HG02852 (cell line): ENCODE measurements around the gene TMX4.
"Not testable (repeated sequence)": the region's sequence is repeated elsewhere in the genome, so short reads cannot be mapped to it uniquely, and the experiment has no call there.

Experiments
- ATAC-seq: cut with Tn5 transposase; IDR thresholded peaks from one replicate; pipeline ENCODE4 v1.9.1; 2021; ENCODE audit warnings: mild to moderate bottlenecking, moderate library complexity; ENCODE audit not compliant: unreplicated experiment

TMX4 gene, protein sequence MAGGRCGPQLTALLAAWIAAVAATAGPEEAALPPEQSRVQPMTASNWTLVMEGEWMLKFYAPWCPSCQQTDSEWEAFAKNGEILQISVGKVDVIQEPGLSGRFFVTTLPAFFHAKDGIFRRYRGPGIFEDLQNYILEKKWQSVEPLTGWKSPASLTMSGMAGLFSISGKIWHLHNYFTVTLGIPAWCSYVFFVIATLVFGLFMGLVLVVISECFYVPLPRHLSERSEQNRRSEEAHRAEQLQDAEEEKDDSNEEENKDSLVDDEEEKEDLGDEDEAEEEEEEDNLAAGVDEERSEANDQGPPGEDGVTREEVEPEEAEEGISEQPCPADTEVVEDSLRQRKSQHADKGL

DNA sequence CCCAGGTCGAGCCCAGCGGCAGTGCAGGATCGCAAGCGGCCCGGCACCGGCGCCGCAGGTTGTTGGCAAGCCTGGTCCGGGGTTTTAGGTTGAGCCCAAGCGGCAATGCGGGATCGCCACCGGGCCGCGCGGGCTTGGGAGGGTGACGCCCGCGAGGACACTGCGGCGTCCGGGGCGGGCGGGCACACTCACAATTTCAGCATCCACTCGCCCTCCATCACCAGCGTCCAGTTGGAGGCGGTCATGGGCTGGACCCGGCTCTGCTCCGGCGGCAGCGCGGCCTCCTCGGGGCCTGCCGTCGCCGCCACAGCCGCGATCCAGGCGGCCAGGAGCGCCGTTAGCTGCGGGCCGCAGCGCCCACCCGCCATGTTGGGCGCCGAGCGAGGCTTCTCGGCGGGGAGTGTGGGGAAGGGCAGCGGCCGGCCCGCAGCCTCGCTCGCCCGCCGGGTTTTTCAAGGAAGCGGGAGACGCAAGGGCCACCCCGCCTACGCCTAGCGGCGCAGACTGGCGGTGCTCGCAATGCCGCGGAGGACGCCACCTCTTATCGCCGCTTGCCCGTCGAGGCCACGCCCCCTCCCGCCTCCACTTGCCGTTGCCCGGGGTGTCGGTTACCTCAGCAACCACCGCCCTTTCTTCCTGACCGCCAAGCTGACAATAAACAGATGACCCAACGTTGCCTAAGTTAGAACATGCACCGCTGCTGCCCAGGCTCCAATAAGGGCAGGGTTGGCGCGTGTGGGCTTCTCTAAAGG lies at the start of gene TMX4:
Gene TMX4 (minus strand): TSS at position 516 of the 752 bp plus-strand sequence. CDS start 148 bp downstream, at position 368.
- peak; percentile 90 for ATAC-seq

GRCh38 chr20:8067082-8067481 lies 47.5 kb upstream of the TMX4 start:
- ATAC-seq = no peak

DNA sequence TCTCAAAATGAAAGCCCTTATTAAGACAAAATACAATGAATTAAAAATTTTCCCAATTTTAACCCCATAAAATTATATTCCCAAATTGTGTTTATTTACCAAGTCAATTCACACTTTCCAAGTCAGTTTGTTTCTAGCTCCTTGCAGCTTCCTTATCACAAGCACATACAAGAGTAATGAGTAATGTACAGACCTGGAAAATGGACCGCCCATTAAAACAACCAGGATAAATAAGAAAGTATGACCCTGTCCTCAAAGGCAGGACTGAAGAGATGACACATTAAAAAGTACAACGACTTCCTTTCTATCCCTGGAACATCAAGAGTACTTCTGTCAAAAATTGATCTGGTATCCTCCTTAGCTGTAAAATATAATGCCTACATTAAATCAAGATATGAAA lies 47.1 kb upstream of the TMX4 start:
- no peak for ATAC-seq

GRCh38 chr20:8065691-8066090 lies 46.1 kb upstream of the TMX4 start:
- ATAC-seq = no peak

GRCh38 chr20:8062756-8063155 lies 43.2 kb upstream of the TMX4 start:
- no peak for ATAC-seq

DNA sequence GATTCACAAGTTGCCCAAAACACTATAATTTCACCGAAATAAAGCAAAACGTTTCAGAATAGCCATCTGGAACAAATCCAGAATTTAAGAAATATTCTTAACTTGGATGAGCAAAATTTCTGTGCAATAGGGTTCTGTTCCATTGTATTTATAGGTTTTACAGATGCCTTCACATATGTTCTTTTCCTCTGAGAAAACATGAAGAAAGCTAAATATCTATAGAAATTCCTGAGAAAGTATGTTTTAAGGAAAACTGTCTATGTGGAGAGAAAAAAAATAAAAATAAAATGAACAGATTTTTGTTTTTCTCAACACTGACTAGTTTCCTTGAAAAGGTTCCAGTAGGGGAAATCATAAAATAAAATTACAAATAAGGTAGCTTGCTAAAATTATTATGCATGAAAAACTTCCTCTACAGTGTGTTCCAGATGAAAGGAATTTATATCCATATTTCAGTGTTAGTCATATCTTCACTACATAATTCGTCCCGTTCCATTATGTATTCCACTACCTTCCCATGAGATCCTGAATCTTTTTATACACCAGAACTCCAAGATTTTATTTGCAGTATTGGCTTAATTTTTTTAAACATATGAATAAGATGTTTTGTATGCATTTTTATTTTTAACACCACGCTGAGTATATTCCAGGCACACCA lies 42.4 kb upstream of the TMX4 start:
- no peak for ATAC-seq

GRCh38 chr20:8060977-8061376 lies 41.4 kb upstream of the TMX4 start:
- no peak for ATAC-seq

DNA sequence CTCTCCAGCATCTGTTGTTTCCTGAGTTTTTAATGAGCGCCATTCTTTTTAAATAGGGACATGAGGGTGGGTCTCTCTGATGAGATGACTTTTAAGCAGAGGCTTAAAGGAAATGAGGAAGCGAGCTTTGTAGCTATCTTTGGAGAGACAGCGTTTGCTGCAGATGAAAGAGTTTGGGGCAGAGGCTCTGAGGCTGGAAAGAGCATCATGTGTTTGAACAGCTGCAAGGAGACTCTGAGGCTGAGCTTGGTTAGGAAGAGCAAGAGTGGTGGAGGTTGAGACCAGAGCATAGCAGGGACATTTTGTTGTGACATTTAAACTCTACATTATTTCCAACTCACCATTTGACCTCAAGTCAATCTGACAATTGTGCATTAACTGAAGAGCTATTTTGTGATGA lies 38.3 kb upstream of the TMX4 start:
- ATAC-seq = no peak

- no peak for ATAC-seq
Observed at GRCh38 chr20:8055096-8055495, 35.5 kb upstream of the TMX4 start.

GRCh38 chr20:8050157-8050837 lies 30.7 kb upstream of the TMX4 start:
- no peak for ATAC-seq

DNA sequence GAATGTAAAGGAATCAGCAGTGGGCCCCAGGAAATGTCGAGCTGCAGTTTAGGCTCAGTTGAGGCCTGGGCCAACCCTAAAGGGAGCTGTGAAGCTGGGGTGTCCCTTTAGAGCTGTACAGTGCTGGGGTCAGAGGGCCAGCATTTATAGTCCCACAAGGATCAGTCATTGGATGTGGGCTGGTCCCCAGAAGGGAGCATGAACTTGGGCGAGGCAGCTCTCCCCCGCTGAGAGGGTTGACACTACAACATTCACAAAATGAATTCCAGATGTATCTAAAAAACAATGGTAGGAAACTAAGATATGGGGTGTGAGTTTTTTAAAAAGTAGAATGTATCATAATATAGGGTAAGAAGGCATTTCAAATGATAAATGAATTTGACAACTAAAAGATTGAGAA lies 29.7 kb upstream of the TMX4 start:
- ATAC-seq = no peak

GRCh38 chr20:8045946-8046345 lies 26.4 kb upstream of the TMX4 start:
- ATAC-seq = no peak

- ATAC-seq = peak; percentile 80
Observed at GRCh38 chr20:8043687-8044282, 24.2 kb upstream of the TMX4 start.

DNA sequence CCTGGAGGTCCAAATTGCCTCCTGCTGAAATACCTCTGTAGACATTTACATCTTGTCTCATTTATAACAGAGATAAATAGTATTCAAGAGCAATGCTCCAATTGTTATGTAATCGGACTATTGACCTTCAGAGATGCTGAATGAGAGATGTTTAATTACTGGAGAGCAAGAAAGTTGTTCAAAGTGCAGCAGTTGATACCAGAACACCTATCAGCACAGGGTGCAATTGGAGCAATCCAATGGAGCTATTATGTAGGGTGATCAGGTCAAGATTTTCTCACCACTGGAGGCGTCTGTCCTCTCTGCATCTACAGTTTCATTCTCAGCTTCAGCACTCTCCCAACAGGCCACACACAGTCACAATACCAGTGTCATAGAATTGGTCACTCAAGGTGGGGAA lies 19.5 kb upstream of the TMX4 start:
- ATAC-seq = no peak

DNA sequence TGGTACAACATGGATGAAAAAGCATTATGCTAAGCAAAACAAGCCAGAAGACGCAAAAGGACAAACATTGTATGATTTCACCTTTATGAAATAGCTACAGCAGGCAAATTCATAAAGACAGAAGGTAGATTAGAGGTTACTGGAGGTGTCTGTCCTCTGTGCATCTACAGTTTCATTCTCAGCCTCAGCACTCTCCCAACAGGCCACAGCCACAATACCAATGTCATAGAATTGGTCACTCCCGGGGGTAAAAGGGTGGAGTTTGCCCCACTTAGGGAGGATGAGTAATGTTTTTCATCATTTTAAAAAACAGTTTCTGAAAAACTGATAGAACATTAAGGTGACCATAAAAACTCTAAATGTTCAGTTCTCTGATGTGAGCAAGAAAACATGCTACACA lies 17.2 kb upstream of the TMX4 start:
- ATAC-seq = no peak

DNA sequence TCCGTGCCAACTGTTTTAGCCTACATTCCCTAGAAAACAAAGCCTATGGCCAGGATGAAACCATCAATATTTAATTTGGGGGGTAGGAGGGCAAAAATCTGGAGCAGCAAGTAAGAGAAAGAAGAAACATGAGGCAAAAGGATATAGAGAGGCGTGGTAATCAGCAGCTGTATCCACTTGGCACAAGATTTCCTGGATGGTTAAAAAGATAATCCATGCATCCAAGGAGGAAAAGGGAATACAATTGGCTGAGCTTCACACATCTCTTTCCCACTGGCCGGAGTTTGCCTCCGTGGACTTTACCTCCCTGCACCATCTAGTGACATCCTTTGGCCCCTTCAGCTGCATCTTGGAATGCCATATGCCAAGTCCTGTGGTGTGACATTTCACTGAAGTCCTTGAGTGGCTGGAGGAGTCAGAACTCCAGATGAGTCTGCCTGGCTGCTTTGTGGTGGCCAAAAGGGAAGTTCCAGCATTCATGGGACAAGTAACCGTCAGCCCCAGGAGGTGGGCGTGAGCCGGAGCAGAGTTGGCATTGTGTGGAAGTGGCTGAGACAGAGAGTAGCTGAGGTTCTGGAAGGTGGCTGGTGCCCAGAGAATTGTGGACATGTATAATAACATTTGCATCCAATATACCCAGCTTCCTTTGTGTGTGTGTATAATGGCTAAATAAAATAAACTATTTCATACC lies 13.7 kb upstream of the TMX4 start:
- ATAC-seq = no peak

GRCh38 chr20:8032499-8032898 lies 12.9 kb upstream of the TMX4 start:
- ATAC-seq = no peak

- ATAC-seq = not testable (repeated sequence)
Observed at GRCh38 chr20:8031539-8031938, 12.0 kb upstream of the TMX4 start.

DNA sequence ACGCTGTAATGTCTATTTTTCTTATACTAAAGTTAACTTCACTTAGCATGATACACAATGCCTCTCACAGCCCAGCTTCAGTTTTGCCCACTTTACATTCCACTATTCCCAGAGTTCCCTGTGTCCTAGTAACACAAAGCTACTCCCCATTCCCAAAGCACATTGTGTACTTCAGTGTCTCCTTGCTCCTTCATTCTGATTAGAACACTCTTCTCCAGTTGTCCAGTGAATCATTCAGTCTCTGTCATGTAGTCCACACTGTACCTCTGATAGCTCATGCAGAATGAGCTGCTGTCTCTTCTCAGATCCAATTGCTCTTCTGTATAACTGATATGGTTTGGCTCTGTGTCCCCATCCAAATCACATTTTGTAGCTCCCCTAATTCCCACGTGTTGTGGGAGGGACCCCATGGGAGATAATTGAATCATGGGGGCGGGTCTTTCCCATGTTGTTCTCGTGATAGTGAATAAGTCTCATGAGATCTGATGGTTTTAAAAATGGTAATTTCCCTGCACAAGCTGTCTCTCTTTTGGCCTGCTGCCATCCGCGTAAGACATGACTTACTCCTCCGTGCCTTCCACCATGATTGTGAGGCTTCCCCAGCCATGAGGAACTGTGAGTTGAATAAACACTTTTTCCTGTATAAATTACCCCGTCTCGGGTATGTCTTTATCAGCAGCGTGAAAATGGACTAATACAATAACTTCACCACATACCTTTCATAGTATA lies 2.1 kb upstream of the TMX4 start:
- no peak for ATAC-seq
